M059J (cell line): ENCODE data around the gene DMD. TPM values are rescaled to one million over a fixed set of nuclear protein-coding genes. Genes with fewer than 3 reads are reported as not detected.

Experiments
- DNase-seq: peaks from one replicate; pipeline ENCODE4 v3.0.0-alpha.2; 2012; ENCODE audit warnings: low read depth
- total RNA-seq: library from RNA; depleted of rRNA; stranded (reverse); fragments of >200 nt; shearing (Covaris generic); gene quantifications from 2 replicates; pipeline ENCODE4 v1.2.3, GENCODE V29; 2014

DMD gene
- total RNA-seq, 1 experiment from 2014 or later, result 1.1 TPM

DNA sequence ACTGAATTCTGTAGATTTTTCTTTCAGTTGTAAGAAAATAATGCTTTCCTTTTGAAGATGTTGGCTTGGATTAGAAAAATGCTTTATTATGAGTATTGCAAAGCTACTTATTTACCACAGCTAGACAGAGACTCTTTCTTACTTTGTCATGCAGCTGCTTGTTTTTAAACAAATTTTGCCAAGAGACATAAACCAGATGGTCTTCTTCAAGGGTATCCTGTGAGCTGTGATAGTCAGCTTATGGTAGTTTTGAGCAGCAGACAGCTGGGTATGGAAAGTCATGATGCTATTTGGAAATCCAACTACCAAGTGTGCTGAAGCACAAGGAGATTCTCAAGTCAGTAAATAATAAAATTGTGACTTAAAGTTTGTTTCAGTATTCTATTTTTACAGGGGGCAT is 941.5 kb downstream of the DMD start:
- no peak for DNase-seq

DNA sequence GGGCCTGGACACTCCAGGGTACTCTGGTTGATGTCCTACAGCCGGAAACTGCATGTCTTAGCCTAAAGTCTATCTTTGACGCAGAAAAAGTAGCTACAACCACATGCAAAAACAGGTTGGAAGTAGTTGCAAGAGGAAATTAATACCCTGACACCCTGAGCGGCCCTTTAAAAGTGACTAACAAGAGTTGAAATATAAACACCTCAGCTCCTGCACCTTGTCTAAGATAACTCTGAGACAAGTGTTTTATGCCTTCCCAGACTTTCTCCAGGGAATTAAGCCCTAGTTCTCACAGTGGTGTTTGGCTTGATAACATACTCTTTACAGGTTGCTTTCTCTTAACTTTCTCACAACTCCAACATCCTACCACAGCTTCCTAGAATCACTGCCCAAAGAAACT is 943.1 kb downstream of the DMD start:
- no peak for DNase-seq

DNA sequence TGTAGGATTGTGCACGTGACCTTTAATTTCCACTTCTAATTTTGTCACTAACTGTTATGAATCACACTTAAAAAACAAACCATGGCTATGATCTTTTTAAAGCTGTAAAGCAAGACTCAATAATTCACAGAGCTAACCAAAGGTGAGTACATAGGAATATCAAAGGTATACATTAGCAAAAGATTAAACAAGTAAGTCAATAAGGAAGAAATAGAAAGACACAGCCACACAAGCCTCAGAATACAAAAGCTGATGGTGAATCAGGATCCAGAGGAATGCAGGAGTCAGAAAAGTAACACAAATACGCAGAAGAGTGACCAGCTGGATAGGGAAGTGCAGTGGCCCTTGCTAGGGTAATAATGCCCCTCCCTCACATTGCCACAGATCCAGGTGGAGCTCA is 943.6 kb downstream of the DMD start:
- DNase-seq, result no peak

DNA sequence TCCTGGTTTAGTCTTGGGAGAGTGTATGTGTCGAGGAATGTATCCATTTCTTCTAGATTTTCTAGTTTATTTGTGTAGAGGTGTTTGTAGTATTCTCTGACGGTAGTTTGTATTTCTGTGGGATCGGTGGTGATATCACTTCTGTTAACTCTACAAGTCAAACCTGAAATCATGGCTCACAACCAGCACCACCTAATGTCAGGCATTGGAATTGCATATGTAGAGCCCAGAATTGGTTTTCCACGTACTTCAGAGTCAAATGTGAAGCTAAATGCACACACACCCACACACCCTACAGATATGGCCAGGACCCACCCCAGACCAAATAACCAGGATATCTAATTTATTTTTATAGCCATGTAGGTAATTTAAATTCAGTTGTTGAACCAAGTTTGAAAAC is 964.7 kb downstream of the DMD start:
- peak; percentile 7 for DNase-seq

DNA sequence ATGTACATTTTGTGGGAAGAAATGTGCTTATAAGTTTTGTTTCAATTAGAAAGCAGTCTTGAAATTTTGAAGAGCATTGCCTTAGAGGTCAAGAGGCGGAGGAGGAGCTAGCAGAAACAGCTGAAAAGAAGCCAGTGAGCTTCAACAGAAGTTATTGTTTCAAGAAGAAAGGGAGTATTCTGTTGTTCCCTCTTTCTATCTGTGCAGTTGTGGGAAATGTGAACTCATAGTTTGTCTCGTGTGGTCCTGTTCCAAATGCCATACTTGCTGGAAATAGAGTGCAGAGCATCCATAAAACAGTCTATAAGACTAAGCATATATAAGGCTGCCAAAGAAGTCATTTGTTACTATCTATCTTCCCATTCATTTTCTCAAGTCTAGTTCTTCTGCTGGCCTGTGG is 1015.7 kb downstream of the DMD start:
- no peak for DNase-seq

DNA sequence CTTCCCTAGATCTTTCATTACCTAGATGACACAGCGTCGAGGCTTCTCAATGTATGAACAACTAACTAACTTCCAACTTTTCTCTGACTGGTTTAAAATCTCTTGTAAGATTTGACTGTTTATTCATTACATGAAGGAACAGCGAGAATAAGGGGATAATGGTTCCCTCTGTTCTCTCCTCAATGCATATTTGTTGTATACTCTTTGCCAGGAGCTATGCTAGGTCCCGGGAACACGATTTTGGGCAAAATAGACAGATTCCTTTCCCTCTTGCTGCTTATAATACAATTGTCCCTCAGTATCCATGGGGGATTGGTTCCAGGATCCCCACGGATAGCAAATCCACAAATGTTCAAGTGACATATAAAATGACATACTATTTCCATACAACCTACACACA is 1020.0 kb downstream of the DMD start:
- no peak for DNase-seq

DNA sequence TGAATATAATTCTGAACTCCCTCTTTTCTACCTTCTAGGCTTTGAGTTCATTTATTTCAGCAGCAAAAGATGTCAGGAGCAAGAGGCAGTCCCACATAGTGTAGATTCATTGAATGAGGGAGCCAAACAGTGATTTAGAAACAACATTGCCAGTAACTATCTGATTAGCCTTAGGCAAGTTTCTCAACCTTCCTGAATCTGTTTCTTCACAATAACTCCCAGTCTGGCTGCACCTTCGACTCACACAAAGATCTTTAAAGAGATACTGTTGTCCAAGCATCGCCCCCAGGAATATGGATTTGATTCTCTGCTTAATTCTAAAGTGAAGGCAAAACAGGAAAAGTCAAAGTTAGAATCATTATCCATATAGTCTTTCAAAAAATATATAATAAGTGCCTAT is 1026.2 kb downstream of the DMD start:
- DNase-seq, result no peak

DNA sequence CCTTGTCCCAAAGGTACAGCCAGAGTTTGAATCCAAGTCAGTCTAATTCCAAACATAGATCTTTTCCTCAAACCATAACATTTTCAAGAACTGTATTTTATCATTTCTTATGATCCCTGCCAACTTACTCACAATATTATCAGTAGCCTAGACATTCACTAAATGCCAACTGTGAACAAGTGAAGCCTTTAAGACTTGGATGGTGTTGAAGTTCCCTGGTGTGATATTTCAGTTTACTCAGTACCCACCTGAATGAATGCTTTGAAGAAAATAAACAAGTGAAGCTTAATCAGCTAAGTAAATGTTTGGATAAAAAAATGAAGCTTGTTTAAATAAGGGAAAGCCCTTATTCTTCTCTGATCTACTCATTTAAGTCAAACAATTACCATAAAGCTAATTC is 1028.3 kb downstream of the DMD start:
- DNase-seq, result no peak

DNA sequence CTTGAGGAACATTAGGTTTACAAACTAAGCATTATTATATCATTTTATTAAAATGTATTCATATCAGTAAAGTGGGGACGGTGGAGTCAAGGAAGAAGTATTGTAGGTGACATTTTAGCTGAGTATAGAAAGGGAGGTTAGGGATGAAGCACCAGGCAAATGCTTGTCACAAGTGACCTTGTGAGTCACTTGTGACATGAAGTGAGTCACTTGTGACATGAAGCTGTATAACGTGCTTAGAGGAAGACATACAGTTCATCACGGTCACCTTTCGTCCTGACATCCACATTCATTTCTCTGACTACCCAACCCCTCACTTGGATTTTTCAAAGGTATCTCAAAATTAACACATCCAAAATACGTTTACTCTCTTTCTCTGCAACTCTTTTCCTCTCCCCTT is 1034.8 kb downstream of the DMD start:
- no peak for DNase-seq

DNA sequence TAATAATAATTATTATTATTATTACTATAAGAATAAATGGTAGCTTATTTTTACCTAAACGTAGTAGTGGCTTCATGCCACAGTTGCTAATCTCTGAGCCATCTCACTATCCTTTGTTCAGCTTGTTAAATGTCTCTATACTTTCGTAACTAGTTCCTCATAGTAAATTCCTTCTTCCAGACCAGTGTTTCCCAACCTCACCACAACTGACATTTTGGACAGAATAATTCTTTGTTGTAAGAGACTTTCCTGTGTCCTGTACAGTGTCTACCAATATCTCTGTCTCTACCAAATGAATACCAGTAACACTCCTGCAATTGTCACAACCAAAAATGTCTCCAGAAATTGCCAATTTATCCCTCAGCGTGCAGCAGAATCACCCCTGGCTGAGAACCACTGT is 1040.9 kb downstream of the DMD start:
- no peak for DNase-seq

DNA sequence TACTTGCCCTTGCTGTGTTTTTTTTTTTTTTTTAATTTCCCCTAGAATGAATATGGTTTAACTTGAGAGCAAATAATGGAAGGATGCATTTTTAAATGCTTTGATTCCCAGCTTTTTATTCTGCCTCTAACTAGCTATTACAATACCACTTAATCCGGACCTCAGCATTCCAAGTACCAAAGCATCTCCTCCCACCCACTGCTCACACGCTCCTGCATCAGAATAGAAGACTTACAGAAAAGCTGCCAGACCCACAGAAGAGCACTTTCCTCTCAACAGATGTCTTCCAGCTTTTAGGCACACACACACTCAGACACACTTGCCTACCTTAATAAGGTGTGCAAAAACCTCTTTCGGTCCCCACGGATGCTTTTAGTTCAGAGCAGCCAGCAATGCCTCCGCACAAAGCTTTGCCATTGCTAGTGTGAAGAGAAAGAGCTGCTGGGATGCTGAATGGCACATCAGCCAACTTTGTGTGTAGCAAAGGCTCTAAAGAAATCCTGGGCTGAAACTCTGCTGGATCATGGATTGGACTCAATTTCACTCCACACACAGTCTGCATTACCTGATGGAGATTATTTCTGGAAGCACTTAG is 1056.2 kb downstream of the DMD start:
- no peak for DNase-seq

DNA sequence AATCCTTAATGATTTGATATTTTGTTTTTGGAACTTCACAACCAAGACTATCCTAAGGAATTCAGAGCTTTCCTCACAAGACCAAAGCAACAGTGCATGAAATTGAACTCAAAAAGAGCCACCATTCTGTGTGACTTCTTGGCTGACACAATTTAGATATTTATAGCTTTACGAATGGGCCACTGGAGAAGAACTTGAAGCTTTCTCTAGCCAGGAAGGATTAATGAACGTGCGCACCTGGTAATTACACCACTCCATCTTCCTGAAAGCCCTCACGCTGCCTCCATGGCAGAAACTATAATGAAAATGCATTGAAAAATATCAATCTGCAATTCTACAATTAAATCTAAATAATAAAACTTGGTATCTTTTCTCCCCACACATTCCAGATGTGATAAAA is 1057.8 kb downstream of the DMD start:
- DNase-seq, result no peak

DNA sequence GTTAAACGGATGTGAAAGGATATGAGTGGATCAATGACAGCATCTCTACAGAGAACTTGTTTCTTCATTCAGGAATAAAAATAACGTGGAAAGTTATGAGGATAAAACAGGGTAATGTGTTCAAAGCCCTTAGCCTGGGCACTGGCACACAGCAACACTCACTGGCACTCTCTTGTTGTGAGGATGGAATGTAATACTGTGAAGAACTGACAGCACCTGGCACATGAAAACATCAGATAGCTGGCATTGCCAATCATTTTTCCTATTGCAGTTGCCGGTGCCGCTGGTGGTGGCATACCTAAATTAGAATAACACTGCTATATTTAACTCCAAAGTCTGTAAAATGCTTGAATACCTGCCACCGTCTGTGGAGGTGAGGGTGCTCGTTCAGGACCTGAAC is 1061.2 kb downstream of the DMD start:
- DNase-seq, result no peak

DNA sequence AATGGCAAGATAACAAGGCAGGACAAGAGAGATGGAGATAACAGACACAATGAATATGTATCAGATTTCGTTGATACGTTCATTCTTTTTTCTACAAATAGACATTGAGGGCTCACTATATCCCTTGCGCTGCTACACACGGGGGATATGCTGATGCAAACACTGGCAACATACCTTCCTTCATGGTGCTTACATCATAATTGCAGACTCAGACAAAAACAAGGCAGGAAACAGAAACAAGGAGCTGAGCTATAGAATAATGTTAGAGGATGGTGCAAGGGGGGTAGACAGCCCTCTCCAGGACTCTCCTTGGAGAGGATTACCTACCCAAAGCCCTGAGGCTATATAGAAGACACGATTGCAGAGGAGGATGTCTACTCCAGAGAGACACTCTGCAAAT is 1069.5 kb downstream of the DMD start:
- no peak for DNase-seq

DNA sequence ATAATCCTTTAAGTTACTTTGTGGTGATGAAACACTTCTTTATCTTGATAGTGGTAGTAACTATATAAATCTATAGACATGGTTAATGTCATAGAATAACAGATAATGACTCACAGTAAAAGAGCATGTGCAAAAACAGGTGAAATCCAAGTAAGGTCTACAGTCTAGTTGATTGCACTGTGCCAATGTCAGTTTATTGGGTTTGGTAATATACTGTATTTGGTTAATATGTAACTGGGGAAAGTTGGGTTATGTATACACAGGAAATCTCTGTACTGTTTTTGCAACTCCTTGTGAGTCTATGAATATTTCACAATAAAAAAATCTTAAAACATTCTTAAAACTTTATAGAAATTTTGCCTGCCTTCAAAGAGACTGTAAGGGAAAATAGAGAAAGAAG is 1071.9 kb downstream of the DMD start:
- DNase-seq, result no peak

DNA sequence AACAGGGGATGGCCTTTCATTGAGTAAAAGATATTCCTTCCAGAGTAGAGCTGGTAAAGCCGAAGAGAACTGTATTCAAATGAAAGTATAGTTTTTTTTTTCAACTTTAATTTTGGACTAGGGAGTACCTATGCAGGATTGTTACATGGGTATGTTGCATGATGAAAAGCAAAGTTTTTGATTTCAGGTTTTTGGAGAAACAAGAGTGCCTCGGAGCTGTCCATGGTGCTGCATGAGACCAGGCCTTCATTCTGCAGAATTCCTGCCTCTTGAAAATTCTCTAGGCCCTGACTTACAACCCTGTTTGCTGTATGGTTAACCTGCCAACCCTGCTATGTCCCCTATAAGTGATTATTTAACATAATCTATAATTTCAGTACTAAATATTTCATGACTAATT is 1073.8 kb downstream of the DMD start:
- peak; percentile 1 for DNase-seq

DNA sequence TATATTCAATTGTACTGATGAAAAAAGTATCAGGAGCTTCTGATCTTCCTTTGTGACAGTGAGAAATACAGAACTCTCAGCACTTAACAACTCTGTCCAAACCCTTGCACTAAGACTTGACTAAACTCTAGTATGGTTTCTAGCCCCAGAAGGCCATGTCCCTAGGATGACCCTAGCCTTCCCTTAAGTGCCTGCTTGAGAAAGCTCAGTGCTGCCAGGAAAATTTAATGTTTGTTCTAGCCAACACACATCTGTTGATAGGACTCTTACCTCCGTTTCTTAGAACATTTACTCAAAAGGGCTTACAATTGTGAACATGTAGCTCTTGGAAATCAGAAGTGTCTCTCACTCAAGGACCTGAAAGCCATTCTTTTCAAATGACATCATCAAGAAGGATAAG is 1084.4 kb downstream of the DMD start:
- no peak for DNase-seq

DNA sequence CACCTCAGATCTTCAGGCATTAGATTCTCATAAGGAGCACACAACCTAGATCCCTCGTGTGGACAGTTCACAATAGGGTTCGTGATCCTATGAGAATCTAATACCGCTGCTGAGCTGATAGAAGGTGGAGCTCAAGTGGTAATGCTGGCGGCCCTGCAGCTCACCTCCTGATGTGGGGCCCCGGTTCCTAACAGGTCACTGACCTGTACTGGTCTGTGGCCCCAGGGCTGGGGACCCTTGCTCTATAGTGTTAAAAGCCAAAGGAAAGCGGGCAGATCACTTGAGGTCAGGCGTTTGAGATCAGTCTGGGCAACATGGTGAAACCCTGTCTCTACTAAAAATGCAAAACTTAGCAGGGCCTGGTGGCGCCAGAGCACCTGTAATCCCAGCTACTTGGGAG is 1092.5 kb downstream of the DMD start:
- DNase-seq, result no peak

DNA sequence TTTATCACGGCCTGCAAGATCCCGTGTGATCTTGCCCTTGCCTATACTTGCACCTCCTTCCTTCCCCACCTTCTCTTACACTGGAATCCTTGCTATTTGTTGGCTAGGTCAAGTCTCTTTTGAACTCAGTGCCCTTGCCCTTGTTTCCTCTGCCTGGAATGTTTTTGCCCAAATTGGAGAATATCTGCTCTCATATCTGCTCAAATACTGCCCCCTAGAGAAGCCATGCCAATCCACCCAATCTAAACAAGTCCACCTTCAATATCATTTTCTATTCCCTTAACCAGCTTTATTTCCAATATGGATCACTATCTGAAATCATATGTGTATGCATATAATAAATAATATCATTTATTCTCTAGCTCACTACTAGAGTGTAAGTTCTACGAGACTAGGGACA is 1095.3 kb downstream of the DMD start:
- DNase-seq, result no peak

DNA sequence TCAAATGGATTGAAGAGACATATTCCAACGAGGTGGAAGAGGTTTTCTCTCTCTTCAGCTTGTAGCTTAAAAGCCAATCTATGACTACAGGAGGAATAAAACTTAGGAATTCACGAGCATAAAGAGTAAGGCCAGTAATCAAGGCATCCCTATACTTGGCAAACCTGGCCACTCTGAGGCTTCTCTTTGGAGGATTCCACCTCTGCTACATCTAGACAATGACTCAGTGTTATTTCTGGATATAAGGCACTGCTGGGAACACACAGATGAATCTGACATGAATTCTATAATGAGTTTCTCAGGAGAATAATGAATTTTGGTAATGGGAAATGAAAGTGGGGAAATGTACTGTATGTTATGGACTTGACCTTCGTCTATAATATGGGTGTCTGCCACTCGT is 1123.7 kb downstream of the DMD start:
- DNase-seq, result no peak

DNA sequence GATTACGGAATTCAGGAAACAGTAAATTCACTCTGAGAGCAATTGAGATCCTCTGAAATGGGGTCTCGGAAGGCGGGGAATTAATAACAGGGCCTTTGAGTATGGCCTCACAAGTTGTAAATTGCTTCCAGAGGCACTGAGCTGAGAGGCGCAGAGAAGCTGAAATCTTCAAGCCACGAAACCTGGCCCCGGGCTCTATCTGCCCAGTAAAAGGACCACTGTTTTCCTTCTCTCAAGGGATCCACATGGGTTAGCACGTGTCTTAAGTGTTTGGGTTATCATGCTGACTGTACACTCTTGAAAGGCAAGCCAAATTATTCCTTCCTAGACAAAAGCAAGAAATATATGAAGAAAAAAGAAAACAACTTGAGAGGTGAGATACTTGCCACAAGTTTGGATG is 1126.6 kb downstream of the DMD start:
- DNase-seq, result no peak

DNA sequence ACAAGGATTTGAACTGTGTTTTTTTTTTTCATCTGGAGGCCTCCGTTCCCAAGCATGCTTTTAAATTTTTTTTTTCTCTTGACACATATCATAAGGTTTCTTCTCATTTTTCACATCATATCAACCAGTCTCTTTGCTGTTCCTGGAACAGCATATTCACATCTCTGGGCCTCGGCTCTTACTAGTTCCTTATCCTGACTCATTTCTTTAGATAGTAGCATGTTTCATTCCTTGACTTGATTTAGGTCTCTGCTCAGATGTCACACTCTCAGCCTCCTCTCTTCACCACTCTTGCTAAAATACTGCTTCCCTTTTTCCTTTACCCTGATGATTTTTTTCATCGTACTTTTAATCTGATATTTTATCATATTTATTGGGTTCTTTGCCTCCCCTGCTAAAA is 1163.1 kb downstream of the DMD start:
- DNase-seq, result no peak

DNA sequence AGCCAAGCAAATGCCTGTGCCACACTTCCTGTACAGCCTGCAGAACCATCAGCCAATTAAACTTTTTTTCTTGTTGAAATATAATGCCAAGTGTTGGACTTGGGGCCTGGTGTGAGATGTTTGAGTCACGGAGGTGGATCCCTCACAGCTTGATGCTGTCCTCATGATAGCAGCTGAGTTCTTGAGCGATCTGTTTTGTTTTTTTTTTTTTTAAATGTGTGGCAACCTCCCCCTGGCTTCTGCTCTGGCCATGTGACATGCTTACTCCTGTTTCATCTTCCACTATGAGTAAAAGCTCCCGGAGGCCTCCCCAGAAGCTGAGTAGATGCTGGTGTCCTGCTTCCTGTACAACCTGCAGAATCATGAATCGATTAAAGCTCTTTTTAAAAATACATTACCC is 1166.2 kb downstream of the DMD start:
- DNase-seq, result no peak

DNA sequence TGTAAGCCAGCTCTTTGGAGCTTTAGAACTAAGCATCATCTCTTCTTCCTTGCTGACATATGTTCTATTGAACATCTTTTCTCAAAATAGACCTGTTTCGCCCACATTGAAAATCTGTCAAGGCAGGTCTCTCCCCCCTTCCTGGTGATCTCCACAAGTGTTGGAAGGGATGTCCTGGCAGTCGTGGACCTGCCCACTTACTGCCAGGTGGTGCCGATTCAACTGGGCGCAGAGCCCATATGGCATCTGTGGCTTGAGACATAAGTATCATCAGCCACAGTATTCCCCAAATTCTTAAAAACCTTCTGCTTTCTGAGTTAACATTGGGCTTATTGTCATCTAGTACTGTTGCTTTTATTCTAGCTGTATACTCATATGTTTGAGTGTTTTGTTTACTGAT is 1170.2 kb downstream of the DMD start:
- no peak for DNase-seq

DNA sequence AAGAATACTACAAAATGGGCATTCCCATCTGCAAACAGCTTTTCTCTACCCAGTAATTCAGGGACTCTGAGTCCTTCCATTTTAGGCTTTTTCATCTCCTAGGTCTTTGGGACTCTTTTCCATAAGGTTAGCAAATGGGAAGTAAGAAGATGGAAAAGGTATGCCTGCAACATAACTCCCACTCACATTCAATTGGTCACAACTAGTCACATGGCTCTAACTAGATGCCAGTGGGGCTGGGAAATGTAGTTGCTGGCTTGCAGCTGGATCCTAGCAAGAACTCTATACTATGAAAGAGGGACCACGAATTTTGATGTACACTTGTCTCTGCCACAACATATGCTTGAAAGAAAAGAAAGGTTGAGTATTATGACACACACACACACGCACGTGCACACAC is 1184.6 kb downstream of the DMD start:
- no peak for DNase-seq
